GM18907 (cell line): ENCODE measurements around the gene MED6.

ENCODE experiments used
- ATAC-seq: cut with Tn5 transposase; IDR thresholded peaks from one replicate; pipeline ENCODE4 v1.9.1; 2021; ENCODE audit warnings: mild to moderate bottlenecking, moderate library complexity; ENCODE audit not compliant: unreplicated experiment

The MED6 gene, protein sequence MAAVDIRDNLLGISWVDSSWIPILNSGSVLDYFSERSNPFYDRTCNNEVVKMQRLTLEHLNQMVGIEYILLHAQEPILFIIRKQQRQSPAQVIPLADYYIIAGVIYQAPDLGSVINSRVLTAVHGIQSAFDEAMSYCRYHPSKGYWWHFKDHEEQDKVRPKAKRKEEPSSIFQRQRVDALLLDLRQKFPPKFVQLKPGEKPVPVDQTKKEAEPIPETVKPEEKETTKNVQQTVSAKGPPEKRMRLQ

DNA sequence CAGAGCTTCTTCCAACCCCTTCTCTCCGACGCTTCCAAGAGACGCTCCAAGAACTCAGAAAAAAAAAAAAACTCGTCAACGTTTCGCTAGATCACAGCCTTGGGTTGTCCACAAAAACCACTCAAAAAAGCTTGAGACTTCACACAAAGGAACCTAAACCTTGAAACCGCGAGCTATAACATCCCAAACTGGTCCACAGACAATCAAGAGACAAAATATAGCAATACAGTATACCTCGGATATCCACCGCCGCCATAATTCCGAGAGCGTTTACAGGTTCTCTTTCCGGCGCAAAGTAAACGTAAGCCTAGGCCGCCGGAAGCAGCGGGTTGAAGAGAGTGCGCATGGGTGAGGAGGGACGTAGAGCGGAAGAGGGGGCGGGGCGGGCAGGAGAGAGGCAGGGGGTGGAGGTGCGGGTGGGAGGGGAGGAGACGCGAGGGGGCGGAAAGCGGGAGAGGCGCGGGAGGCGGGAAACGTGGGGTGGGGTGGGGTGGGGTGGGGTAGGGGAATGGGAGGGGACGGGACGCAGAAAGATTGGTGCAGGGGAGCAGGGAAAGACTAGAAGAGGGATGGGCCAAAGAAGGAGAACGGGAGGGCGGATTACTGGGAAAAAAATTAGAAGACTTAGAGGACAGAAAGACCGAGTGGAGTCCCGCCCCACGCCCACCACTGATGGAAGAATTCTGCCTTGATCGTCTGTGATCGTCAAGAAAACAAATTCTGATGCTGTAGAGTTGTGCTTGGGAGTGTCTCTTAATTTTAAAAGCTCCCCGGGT is at the start of gene MED6:
TSS of gene MED6 (minus strand) at position 274 of the 776 bp plus-strand sequence. CDS start at position 256, 18 bp downstream.
- ATAC-seq = peak; percentile 83

DNA sequence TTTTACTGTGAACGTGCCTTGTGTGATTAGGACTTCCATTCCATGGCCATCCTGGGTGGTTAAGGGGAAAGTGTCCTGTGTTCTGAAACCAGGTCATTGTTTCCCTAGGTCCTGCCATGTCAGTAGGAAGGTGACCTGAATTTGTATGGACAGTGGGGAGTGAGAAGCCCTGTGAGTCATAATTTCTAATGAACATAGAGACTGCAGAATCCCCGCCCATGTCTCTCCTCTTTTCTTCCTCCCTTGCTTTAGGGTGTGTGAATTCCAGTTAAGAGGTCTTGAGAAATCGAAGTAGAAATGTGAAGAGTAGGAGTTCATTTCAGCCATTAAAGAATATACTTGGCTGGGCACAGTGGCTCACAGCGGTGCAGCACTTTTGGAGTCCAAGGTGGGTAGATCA is 49.3 kb upstream of the MED6 start:
- no peak for ATAC-seq

DNA sequence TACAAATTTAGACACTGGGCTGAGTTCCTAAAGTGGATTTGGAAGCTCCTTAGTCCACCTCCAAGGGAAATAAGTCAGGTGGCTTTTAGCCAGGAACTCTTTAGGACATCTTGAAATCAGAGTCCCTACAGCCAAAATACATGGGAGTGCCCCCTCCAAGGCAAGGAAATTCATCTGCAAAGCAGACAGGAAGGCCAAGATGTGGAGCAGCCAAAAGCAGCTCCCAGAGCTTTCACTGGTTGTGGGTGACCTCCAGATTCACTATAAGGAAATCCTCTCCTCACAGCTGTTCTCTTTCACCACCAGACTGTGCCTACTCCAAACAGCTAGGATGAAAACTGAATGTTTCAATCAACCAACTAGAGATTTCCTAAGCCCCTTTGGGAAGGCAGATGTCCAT is 47.9 kb upstream of the MED6 start:
- ATAC-seq = no peak

DNA sequence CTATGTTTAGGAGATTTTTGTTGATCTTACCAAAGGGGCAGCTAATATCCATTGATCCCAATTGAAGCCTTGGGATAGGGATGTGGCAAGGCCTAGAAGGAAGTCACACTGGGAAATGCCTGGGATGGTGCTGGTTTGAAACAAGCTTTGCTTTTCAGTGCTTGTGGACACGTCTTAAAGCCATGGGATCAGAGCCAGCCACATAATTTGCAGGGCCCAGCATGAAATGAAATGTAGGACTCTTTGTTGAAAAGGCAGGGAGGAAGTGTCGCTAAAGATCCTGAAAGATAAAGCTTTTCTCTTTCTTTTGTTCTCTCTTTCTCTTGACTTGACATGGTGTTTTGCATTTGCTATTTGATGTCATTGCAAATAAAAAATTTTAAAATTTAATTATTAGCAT is 46.2 kb upstream of the MED6 start:
- no peak for ATAC-seq

DNA sequence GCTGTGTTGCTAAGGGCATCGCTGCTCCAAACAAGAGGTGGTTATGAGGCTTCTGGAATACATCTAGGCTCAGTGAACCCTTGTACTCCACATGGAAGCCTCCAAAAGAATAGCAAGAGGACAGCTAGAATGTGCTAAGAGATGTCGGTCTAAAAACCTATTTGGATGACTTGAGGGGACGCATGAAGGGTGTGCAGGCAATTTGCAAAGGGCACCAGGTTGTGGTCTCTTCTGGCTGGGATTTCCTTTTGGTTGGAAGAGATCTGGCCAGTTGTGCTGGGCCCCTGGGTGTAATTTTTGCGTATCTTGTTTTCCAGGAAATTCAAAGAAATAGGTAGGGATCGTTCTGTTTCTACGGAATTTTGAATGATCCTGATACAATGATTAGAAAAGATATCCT is 45.4 kb upstream of the MED6 start:
- ATAC-seq = no peak

DNA sequence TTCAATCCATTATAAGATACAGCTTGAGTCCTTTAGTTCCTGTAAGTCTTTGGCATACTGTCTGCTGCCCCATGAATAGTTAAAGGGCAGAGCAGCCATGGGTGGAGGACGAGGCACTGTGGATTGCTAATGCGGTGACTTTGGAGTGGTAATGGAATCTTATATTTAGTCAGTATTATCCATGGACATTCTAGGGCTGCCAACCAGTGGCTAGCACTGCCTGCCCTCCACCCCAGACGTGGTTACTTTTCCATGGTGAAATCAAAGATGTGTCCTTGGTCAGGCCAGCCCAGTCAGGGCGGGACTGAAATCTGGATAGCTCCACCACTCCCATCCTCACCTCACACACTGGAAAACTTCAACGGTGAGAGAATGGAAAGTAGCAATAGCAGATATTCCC is 43.5 kb upstream of the MED6 start:
- ATAC-seq = no peak

DNA sequence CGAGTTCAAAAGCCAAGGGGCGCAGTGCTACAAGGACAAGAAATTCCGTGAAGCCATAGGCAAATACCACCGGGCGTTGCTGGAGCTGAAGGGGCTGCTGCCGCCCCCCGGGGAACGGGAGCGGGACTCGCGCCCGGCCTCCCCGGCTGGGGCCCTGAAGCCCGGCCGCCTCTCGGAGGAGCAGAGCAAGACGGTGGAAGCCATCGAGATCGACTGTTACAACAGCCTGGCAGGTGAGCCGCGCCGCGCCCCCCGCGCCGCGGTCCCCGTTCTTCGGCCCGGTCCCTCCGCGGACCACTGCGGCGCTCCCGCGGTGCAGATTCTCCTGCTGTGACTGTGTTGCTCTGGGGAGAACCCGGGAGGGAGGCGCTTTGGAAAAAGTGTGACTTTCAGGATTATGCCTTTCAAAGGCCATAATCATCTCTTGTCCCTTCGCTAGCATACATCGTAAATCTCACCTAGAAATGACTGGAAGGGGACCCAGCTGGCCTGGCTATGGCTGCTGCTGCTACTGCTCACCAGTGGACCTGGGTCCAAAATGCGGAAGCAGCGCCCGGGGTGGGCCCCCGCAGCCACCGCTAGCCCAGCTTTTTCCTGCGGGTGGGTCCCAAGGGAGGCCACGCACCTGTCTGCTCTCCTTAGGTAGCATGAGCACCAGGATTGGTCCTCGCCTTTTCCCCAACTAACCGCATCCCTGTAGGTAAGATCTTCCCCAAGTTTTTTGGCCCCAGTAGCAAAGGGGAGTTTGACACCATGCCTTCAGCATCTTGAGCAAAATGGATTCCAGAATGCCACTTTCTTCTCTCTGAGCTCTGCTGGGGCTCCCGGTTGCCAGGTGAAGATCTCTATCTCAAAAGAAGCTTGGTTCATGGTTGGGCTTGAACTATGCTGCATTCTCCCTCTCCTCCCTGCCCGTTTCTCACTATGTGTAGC is 42.1 kb upstream of the MED6 start:
- peak; percentile 40 for ATAC-seq

DNA sequence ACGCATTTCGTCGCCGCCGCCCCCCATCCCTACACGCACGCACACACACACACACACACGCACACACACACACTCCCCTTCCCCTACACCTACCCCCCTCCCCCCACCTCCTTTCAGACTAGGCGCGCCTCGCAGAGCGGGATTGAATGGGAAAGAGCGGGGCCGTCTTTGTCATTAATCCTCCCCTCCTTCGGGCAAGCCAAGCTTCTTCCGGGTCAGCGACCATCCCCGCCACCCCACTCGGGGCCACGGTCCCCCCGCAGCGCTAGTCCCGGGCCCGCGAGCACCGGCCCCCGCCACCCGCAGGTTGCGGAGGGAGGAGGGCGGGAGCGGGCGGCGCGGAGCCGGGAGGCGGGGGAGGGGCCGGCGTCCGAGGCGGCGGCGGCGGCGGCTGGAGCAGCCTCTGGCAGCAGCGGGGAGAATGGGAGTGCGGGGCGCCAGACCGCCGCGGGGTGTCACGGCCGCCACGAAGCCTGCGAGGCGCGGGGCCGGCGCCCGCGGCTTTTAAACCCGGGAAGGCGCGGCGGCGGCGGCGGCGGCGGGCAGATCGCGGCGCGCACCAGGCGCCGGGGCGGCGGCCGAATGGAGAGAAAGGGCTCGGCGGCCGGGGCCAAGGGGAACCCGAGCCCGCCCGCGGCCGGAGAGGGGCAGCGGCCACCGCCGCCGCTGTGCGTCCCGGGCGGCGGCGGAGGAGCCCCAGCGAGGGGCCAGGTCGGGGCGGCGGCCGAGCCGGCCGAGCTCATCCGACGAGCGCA is 41.3 kb upstream of the MED6 start, which contains the start of gene TTC9:
TSS of gene TTC9 (plus strand) at position 369 of the 755 bp plus-strand sequence. CDS start at position 583, 214 bp downstream.
- no peak for ATAC-seq

DNA sequence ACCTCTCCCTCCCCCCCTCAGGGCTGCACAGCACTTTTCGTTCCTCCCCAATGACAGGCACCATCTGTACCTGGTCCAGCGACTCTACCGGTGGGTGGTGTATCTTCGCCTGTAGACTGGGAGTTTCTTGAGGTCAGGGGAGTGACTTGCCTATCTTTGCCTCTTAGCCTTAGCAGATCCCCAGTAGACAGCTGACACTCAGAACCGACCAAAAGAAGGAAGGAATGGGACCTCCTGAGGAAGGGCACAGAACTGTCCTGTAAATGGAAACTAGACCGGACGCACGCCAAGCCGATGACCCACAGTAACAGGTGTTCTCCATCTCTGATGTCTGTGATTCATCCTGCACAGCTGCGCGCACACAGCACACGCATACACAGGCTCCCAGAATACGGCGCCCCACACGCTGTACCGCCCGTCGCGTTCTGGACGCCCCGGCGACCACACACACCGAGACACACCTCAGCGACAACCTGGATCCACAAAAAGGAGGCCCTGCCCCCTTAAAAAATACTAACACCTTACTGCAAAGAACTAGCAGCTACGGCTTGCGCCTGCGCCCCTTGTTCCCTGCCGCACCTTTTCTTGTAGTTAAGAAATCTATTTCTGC is 40.6 kb upstream of the MED6 start:
- ATAC-seq = peak; percentile 61

DNA sequence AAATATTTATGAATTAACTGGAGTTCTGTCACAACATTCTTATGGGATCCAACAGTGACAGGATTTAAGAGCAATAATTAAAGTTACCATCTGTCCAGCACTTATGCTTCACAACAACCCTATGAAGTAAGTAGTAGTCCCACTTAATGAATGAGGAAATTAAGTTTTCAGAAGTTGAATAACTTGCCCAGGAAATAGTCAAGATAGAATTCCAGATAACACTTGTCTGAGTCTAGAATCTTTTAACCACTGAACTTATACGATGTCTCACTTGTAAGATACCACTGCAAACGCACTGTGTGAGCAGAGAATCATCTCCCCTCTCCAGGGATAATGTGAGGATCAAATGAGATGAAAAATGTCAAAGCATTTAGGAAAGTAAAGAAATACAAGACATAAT is 38.0 kb upstream of the MED6 start:
- no peak for ATAC-seq

DNA sequence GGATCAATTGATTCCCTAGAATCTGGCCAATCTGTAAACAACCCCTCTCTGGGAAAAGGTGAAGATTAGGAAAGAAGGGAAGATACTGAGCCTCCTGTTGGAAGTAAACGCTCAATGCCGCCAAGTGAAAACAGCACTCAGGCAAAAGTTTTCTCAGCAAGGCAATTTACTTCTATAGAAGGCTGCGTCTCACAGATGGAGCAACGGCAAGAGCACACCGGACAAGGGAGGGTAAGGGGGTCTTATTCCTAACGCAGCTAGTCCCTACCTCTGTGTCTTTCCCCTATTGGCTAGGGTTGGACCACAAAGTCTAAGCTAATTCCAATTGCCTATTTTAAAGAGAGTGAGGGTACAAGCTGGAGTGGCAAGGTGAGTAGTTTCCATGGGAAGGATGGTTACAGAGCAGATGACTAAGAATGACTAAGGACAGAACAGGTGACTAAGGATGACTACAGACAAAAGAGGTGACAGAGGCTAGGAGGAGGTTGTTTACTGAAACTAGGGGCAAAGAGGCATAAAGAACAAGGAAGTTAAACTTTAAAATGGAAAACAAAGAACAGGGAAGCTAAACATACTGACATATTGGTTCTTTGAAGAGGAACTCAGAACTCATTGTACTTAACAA is 35.6 kb upstream of the MED6 start:
- ATAC-seq = no peak

DNA sequence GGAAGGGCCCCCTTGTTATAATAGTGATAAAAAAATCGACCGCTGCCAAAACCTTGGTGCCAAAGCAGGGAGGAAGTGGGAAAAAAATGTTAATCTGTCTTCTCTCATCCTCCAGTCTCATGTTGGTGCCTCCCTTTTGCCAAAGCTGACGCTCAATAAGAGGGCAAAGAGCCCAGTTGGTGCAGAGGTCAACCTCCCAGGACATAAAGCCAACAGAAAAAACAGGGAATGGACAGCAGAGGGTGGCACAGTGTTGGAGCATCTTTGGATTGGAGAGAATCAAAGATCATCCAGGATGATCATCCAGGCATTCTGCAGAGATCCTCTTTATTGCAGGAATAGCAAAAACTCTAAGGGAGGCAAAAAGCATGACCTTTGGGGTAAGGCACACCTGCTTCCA is 31.5 kb upstream of the MED6 start:
- ATAC-seq = no peak

DNA sequence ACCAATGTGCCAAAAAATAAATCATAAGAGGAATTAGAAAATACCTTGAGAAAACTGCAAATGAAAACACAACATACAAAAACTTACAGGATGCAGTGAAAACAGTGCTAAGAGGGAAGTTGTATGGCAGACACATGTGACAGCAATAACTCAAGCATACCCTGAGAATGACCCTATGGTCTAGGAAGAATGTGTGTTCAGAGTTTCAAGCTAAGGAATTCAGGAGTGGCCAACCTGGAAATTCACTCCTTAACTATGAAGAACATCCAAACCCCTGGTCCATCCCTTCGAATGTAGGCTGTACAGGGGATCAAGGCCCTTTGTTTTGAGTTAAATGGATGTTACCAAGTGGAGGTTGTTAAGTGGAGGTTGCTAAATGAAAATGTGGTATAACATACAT is 24.5 kb upstream of the MED6 start:
- no peak for ATAC-seq

DNA sequence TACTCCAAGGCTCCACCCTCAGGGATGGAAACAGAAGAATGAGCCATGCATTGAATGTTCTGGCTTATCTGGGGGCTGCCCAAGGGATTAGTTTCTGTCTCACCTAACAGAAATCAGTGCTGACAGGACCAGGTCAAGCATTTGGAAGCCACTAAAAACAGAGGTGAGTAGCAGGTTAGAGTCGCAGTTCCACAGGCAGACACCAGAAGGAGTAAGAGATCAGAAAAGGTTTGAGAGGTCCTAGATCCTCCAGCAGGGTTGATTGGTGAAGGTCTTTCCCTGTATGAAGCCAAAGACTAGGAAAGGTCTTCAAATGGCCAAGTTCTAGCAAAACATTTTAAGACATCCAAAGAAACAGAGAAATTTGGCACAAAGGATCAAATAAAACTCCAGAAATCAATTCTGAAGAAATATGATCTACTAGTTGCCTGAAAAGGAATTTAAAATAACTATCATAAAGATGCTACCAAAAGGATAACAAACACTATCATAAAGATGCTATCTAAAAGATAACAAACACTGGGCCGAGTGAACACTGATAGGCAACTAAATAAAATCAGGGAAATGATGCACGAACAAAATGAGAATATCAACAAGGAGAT is 21.8 kb upstream of the MED6 start:
- ATAC-seq = no peak

DNA sequence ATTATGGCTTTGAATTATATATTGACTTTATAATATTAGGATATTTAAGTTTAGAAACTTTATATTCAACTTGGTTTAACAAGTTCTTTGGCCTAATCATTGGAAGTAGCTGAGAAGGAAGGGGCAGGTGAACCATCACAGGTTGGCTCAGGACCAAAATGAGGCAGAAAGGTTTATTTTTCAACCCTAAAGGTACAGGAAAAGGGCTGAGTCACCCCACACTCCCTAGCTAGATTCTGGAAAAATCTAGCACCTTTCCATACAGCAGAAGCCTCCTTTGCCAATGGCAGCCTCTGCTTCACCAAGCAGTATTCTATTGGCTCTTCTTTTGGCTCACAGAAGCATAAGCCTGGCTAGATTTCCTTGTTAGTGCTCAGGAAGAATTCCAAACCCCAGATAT is 19.3 kb upstream of the MED6 start:
- ATAC-seq = no peak

DNA sequence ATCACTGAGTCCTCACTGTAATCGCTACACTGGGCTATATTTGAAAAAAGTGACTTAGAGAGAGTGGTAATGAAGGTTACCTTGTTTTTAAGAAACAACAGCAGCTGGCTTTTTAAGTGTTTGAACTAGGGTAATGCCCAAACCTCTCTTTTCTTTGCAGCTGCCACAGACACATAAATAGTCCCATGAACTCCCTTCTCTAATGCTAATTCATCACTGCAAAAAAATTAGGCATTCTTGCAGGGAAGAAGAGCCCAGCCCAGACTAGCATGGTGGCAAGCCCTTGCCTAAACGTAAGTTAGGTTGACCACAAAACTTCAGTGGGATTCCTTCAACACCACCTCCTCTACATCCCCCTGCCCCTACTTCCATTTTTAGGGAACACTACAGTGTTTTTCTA is 17.9 kb upstream of the MED6 start:
- no peak for ATAC-seq

DNA sequence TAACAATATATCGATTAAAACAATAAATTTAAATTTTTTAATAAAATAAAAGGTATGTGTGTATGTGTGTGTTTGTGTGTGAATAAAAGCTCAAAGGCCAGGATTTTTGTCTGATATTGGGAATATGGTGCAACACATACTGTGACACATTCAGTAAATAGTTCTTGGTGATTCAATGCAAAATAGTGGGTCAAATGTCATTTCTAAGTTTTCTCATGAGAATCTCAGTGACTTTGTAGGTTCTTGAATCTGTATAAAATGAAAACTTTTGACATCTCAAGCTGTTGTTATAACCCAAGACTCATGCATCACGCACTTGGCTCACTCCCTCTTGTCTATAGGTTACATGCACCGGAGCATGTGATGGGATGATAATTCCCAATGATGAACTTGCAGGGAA is 16.2 kb upstream of the MED6 start:
- no peak for ATAC-seq

DNA sequence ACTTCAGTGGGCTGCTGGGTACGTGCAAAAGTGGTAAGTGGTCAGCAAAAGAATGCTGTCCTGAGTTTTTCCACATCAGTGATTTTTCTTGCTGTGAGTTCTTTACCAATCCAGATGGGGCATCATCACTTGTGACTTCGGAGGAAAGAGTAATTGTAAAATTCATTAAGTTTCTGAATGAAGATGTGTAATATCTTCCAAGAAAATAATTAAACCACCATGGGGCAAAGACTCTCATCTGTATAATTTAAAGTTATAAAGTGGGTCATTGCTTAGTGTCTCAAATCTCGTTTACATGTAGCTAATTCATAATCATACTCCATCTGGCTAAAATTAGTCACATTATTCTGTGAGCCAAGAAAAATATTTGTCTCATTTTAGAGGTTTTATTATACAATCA is 10.8 kb upstream of the MED6 start:
- ATAC-seq = no peak

DNA sequence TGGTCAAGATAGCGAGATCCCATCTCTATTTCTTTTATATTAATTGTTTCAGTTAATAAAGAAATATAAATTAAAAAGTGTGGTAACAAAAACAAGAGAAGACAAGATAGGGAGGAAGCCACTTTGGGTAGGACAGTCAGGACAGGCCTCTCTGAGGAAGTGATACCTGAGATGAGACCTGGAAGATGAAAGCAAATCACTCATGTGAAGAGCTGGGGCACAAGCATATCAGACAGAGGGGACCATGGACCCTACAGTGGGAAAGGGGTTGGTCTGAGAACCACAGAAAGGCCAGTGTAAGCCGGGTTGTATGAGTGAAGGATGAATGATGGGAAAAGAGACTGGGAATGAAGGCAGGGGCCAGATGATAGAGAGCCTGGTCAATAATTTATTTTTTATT is 1.8 kb upstream of the MED6 start:
- ATAC-seq = peak; percentile 47
